ENCODE measurements around the gene PBX3. TPM values are rescaled to one million over a fixed set of nuclear protein-coding genes. Genes with fewer than 3 reads are reported as not detected.

The PBX3 gene
- total RNA-seq, 1 experiment from 2014 or later: 46.0 TPM

GRCh38 chr9:125835655-125836054, 88.5 kb downstream of the PBX3 start:
- Histone ChIP-seq H3K4ac (ENCODE audit: low read depth, low read length) (no peak overlapping the region), H2BK20ac (ENCODE audit: low read depth, low read length, poor library complexity, severe bottlenecking) (no peak overlapping the region), H3K23ac (ENCODE audit: insufficient read length, low read depth, low read length) (no peak overlapping the region), H3K14ac (ENCODE audit: insufficient read depth, low read length) (no peak overlapping the region), H3K79me2 (ENCODE audit: insufficient read depth, low read length) (0 out of 2 replicates have a peak, but pooled peaks cover 2% of the 10 kb centered on the region), H4K91ac (ENCODE audit: insufficient read length, low read depth, low read length) (no peak overlapping the region), H3K18ac (ENCODE audit: insufficient read length, low read depth, low read length) (no peak overlapping the region), H3K4me2 (ENCODE audit: insufficient read depth, insufficient read length, low read length) (no peak overlapping the region), H3K27ac (ENCODE audit: insufficient read length, low read depth, low read length) (no peak overlapping the region), H3K4me1 (ENCODE audit: insufficient read depth, low read length) (no peaks in the 10 kb centered on the region), H3K56ac (ENCODE audit: insufficient read length, low read depth, low read length) (no peak overlapping the region), H2BK12ac (ENCODE audit: insufficient read length, low read depth, low read length) (no peak overlapping the region), H3K9me3 (ENCODE audit: control insufficient read depth, low read depth, low read length) (no peaks in the 10 kb centered on the region), H2BK120ac (ENCODE audit: low read depth, low read length, poor library complexity, severe bottlenecking) (no peak overlapping the region), H2BK5ac (ENCODE audit: insufficient read length, low read length) (no peak overlapping the region), H2BK15ac (ENCODE audit: low read depth, low read length) (no peak overlapping the region), H3K79me1 (ENCODE audit: insufficient read depth, low read depth, low read length, poor library complexity, severe bottlenecking) (no peaks in the 10 kb centered on the region), H3T11ph (ENCODE audit: low read length) (no peak overlapping the region), H4K20me1 (ENCODE audit: control insufficient read depth, insufficient read depth, insufficient read length) (no peaks in the 10 kb centered on the region), H3K9ac (ENCODE audit: extremely low read depth, insufficient read length, low read length) (no peak overlapping the region), H4K5ac (ENCODE audit: insufficient read length, low read depth, low read length) (no peak overlapping the region), H3K27me3 (ENCODE audit: insufficient read depth, low read length) (no peaks in the 10 kb centered on the region), H3K23me2 (ENCODE audit: insufficient read length, low read depth, low read length, poor library complexity, severe bottlenecking) (no peaks in the 10 kb centered on the region), H4K8ac (replicated peaks; ENCODE audit: insufficient read length, low read depth, low read length) (no peak overlapping the region), H2AFZ (ENCODE audit: low read length) (no peak overlapping the region), H2AK5ac (ENCODE audit: insufficient read length, low read length) (no peak overlapping the region)
- WGBS (ENCODE audit: extremely low coverage, insufficient read length, low lambda C conversion rate): no CpG with 5 or more reads among the region's 1 CpG
- peaks cover 0 to 10% (median 2%) of the 10 kb centered on the region in 3 experiments; a peak in 2 of 7 replicates for H3K36me3 Mint-ChIP-seq (ENCODE audit: insufficient read depth in 1 of 3, low read depth in 3 of 3)
- no peak overlapping the region for H3K4me3 Mint-ChIP-seq
- H3K27me3 Mint-ChIP-seq (ENCODE audit: low read depth): no peaks in the 10 kb centered on the region
- no peak for DNase-seq
- peaks cover 0 to 4% of the 10 kb centered on the region in 2 experiments; a peak in 2 of 4 replicates for H3K4me1 Mint-ChIP-seq
- no peak overlapping the region for H3K27ac Mint-ChIP-seq
- TF ChIP-seq CTCF (conservative IDR thresholded peaks at IDR 0.05): no peak
- H3K9me3 Mint-ChIP-seq: no peaks in the 10 kb centered on the region
